WTC11 (cell line): ENCODE measurements around the gene CD46. TPM values are rescaled to one million over a fixed set of nuclear protein-coding genes. Genes with fewer than 3 reads are reported as not detected.

ENCODE experiments used
- ATAC-seq: fragments of 200-7000 bp; cut with Tn5 transposase; 2 replicates; pipeline ENCODE4 v1.10.0; 2021; ENCODE audit warnings: mild to moderate bottlenecking, moderate library complexity
- CTCF ChIA-PET: fragments of 300-600 bp; sonication (Branson Sonifier 250); formaldehyde crosslinking; loops from one replicate; lab custom pipeline; 2021; ENCODE audit warnings: antibody characterized with exemption; lab: Charles Lee
- POLR2A ChIA-PET: fragments of 350-600 bp; sonication (Branson Sonifier 250); formaldehyde crosslinking; loops from one replicate; lab custom pipeline; 2021; ENCODE audit warnings: antibody characterized with exemption; lab: Charles Lee
- DNase-seq: peaks from one replicate; pipeline ENCODE4 v3.0.0; 2021; ENCODE audit warnings: low spot score
- H3K27ac Mint-ChIP-seq: 2 replicates; pipeline ENCODE4 v1.8.0; 2021; ENCODE audit warnings: mixed read lengths
- H3K27me3 Mint-ChIP-seq: 2 replicates; pipeline ENCODE4 v1.8.0; 2021; ENCODE audit warnings: low read depth, mild to moderate bottlenecking, moderate library complexity, mixed read lengths
- H3K36me3 Mint-ChIP-seq: 2 replicates; pipeline ENCODE4 v1.8.0; 2021; ENCODE audit warnings: mixed read lengths
- H3K4me1 Mint-ChIP-seq: 2 replicates; pipeline ENCODE4 v1.8.0; 2022; ENCODE audit warnings: mixed read lengths
- H3K4me3 Mint-ChIP-seq: 2 replicates; pipeline ENCODE4 v1.8.0; 2021; ENCODE audit warnings: mild to moderate bottlenecking, moderate library complexity, mixed read lengths
- H3K9me3 Mint-ChIP-seq: 2 replicates; pipeline ENCODE4 v1.8.0; 2021; ENCODE audit warnings: mixed read lengths
- AFF4 ChIP-seq: sonication (generic); formaldehyde crosslinking; IDR thresholded peaks from 2 replicates; pipeline ENCODE4 v1.8.1; 2023; ENCODE audit warnings: mild to moderate bottlenecking, missing genetic modification reagents, borderline replicate concordance
- AR ChIP-seq: fragments of 250-450 bp; sonication (Bioruptor Pico); IDR thresholded peaks from 2 replicates; pipeline ENCODE4 v1.9.0; 2021; ENCODE audit warnings: mild to moderate bottlenecking
- ARID4B ChIP-seq: sonication (generic); formaldehyde crosslinking; IDR thresholded peaks from 2 replicates; pipeline ENCODE4 v1.8.0; 2023; ENCODE audit warnings: missing genetic modification reagents, mild to moderate bottlenecking, borderline replicate concordance
- CREB1 ChIP-seq: sonication (generic); formaldehyde crosslinking; IDR thresholded peaks from 2 replicates; pipeline ENCODE4 v1.8.0; 2023; ENCODE audit warnings: mild to moderate bottlenecking, missing genetic modification reagents
- FOXK1 ChIP-seq: sonication (generic); formaldehyde crosslinking; IDR thresholded peaks from 2 replicates; pipeline ENCODE4 v1.8.0; 2022; ENCODE audit warnings: mild to moderate bottlenecking, moderate library complexity, missing genetic modification reagents
- JUN ChIP-seq: sonication (generic); formaldehyde crosslinking; IDR thresholded peaks from 2 replicates; pipeline ENCODE4 v1.8.0; 2023; ENCODE audit warnings: mild to moderate bottlenecking, missing genetic modification reagents
- KAT7 ChIP-seq: sonication (generic); formaldehyde crosslinking; IDR thresholded peaks from 2 replicates; pipeline ENCODE4 v1.8.1; 2023; ENCODE audit warnings: missing genetic modification reagents, mild to moderate bottlenecking, borderline replicate concordance
- NR3C1 ChIP-seq: sonication (generic); formaldehyde crosslinking; conservative IDR thresholded peaks from 2 replicates; pipeline ENCODE4 v1.8.1; 2023; ENCODE audit warnings: low read depth, mild to moderate bottlenecking, missing genetic modification reagents
- STAT6 ChIP-seq: sonication (generic); formaldehyde crosslinking; conservative IDR thresholded peaks from 2 replicates; pipeline ENCODE4 v1.8.1; 2023; ENCODE audit warnings: mild to moderate bottlenecking, low read depth, missing genetic modification reagents, moderate library complexity
- TCF7 ChIP-seq: sonication (generic); formaldehyde crosslinking; IDR thresholded peaks from 2 replicates; pipeline ENCODE4 v1.8.0; 2022; ENCODE audit warnings: mild to moderate bottlenecking, low read depth, missing genetic modification reagents, moderate library complexity
- ZNF219 ChIP-seq: sonication (generic); formaldehyde crosslinking; IDR thresholded peaks from 2 replicates; pipeline ENCODE4 v1.8.0; 2023; ENCODE audit warnings: missing genetic modification reagents, mild to moderate bottlenecking, borderline replicate concordance
- ZNF532 ChIP-seq: fragments of 250-450 bp; sonication (Bioruptor Pico); IDR thresholded peaks from 2 replicates; pipeline ENCODE4 v1.9.0; 2021; ENCODE audit warnings: mild to moderate bottlenecking, borderline replicate concordance
- total RNA-seq: library from RNA; stranded (reverse); gene quantifications from 3 replicates; pipeline ENCODE4 v1.2.3, GENCODE V29; 2021

The CD46 gene
- total RNA-seq, 1 experiment from 2014 or later, result 150 TPM

GRCh38 chr1:207818971-207819451 lies 67.2 kb downstream of the CD46 start (continued):
- no peak for TF ChIP-seq ARID4B (CRISPR knock-in tag)

- Mint-ChIP-seq H3K27ac (no peak overlapping the region), H3K4me3 (no peak overlapping the region), H3K36me3 (no peaks in the 10 kb centered on the region), H3K4me1 (peaks cover 23% of the 10 kb centered on the region), H3K9me3 (peaks cover 4% of the 10 kb centered on the region; the same call in 1 of the 2 replicates), H3K27me3 (no peaks in the 10 kb centered on the region)
- ChIA-PET CTCF (interaction anchor here (1.6 kb wide), 1 partner anchor 48 kb away, joined by 5 read pairs; no protein-coding TSS in a partner anchor), POLR2A (no interaction called here)
- no peak for DNase-seq
- ATAC-seq, result no peak
- no peak for TF ChIP-seq STAT6 (CRISPR knock-in tag)
- no peak for TF ChIP-seq CREB1
- TF ChIP-seq ZNF219, result no peak
- TF ChIP-seq AR (CRISPR knock-in tag), result no peak
- TF ChIP-seq TCF7, result no peak
- no peak for TF ChIP-seq FOXK1 (CRISPR knock-in tag)
- no peak for TF ChIP-seq ZNF532 (CRISPR knock-in tag)
- TF ChIP-seq KAT7 (CRISPR knock-in tag), result no peak
- TF ChIP-seq JUN (CRISPR knock-in tag), result no peak
- TF ChIP-seq AFF4 (CRISPR knock-in tag), result no peak
- no peak for TF ChIP-seq NR3C1 (CRISPR knock-in tag)
These were observed 69.0 kb downstream of the CD46 start for GRCh38 chr1:207820568-207821463.
